Mesenchymal stem cell (in vitro differentiated cells and primary cell): Measurements from ENCODE around the gene ACTR2.

Experiments
- DNase-seq: peaks from one replicate; pipeline ENCODE4 v3.0.0-alpha.2; 2013
- H2AFZ ChIP-seq: one replicate; pipeline ENCODE4 v1.6.1; 2013; ENCODE audit warnings: low read depth, mild to moderate bottlenecking, control low read depth, inconsistent platforms, low read length, moderate library complexity
- H2AK5ac ChIP-seq: 2 replicates; pipeline ENCODE4 v1.6.1; 2013; ENCODE audit warnings: low read length, moderate library complexity, mild to moderate bottlenecking, inconsistent platforms; ENCODE audit not compliant: severe bottlenecking
- H2BK120ac ChIP-seq: one replicate; pipeline ENCODE4 v1.6.1; 2013; ENCODE audit warnings: low read depth, mild to moderate bottlenecking, inconsistent platforms, low read length, moderate library complexity
- H2BK12ac ChIP-seq, 2 experiments: one replicate each; pipeline ENCODE4 v1.6.1; 2013; ENCODE audit warnings: inconsistent platforms in 2 of 2, low read length in 2 of 2, mild to moderate bottlenecking in 2 of 2, moderate library complexity in 2 of 2, control low read depth in 1 of 2
- H2BK15ac ChIP-seq: one replicate; pipeline ENCODE4 v1.6.1; 2013; ENCODE audit warnings: mild to moderate bottlenecking, low read depth, inconsistent platforms; ENCODE audit not compliant: poor library complexity, severe bottlenecking
- H2BK5ac ChIP-seq: 2 replicates; pipeline ENCODE4 v1.6.1; 2013; ENCODE audit warnings: low read depth, mild to moderate bottlenecking, low read length, control low read depth, inconsistent platforms; ENCODE audit not compliant: poor library complexity, severe bottlenecking
- H3K14ac ChIP-seq, 2 experiments: one replicate each; pipeline ENCODE4 v1.6.1; 2013; ENCODE audit warnings: inconsistent platforms in 2 of 2, low read length in 2 of 2, control low read depth in 1 of 2, mild to moderate bottlenecking in 1 of 2, moderate library complexity in 1 of 2
- H3K18ac ChIP-seq, 2 experiments: one replicate each; pipeline ENCODE4 v1.6.1; 2013; ENCODE audit warnings: inconsistent platforms in 2 of 2, low read length in 2 of 2, control low read depth in 1 of 2, low read depth in 1 of 2, mild to moderate bottlenecking in 1 of 2
- H3K23ac ChIP-seq, 2 experiments: one replicate each; pipeline ENCODE4 v1.6.1; 2013; ENCODE audit warnings: inconsistent platforms in 2 of 2, low read length in 2 of 2, mild to moderate bottlenecking in 2 of 2, moderate library complexity in 2 of 2, control low read depth in 1 of 2
- H3K27ac ChIP-seq: 2 replicates; pipeline ENCODE4 v1.5.1; 2013; ENCODE audit warnings: mild to moderate bottlenecking, moderate library complexity, low read length, control low read depth, inconsistent platforms; ENCODE audit not compliant: poor library complexity, severe bottlenecking
- H3K27me3 ChIP-seq, 2 experiments: 2 replicates each; pipeline versions ENCODE4 v1.6.1 to v1.7.0; 2013; ENCODE audit warnings: low read length in 2 of 2, mild to moderate bottlenecking in 2 of 2, moderate library complexity in 2 of 2, control low read depth in 1 of 2, inconsistent platforms in 1 of 2; ENCODE audit not compliant: control insufficient read depth in 1 of 2, insufficient read depth in 1 of 2
- H3K36me3 ChIP-seq, 2 experiments: 2 replicates each; pipeline versions ENCODE4 v1.6.1 to v1.7.0; 2013; ENCODE audit warnings: low read length in 2 of 2, control low read depth in 1 of 2, inconsistent platforms in 1 of 2, low read depth in 1 of 2, mild to moderate bottlenecking in 1 of 2; ENCODE audit not compliant: insufficient read depth in 2 of 2, control insufficient read depth in 1 of 2
- H3K4ac ChIP-seq, 2 experiments: one replicate each; pipeline ENCODE4 v1.6.1; 2013; ENCODE audit warnings: inconsistent platforms in 2 of 2, low read length in 2 of 2, mild to moderate bottlenecking in 2 of 2, moderate library complexity in 2 of 2, control low read depth in 1 of 2, low read depth in 1 of 2
- H3K4me1 ChIP-seq: 2 replicates; pipeline ENCODE4 v1.6.1; 2013; ENCODE audit warnings: low read depth, low read length, control low read depth; ENCODE audit not compliant: control insufficient read depth, insufficient read depth
- H3K4me2 ChIP-seq: 2 replicates; pipeline ENCODE4 v1.6.1; 2013; ENCODE audit warnings: low read length, mild to moderate bottlenecking, inconsistent platforms; ENCODE audit not compliant: poor library complexity, severe bottlenecking
- H3K4me3 ChIP-seq, 2 experiments: 2 replicates each; pipeline versions ENCODE4 v1.5.1 to v1.7.0; 2013; ENCODE audit warnings: low read length in 2 of 2, mild to moderate bottlenecking in 2 of 2, control low read depth in 1 of 2, low read depth in 1 of 2; ENCODE audit not compliant: insufficient read depth in 1 of 2
- H3K79me1 ChIP-seq: replicated peaks from 2 replicates; pipeline ENCODE4 v1.6.1; 2013; ENCODE audit warnings: mild to moderate bottlenecking, control low read depth, low read length, inconsistent platforms; ENCODE audit not compliant: poor library complexity, severe bottlenecking
- H3K9ac ChIP-seq: 2 replicates; pipeline ENCODE4 v1.7.0; 2013; ENCODE audit warnings: mild to moderate bottlenecking, low read length, moderate library complexity
- H3K9me3 ChIP-seq: 2 replicates; pipeline ENCODE4 v1.7.0; 2013; ENCODE audit warnings: mild to moderate bottlenecking, low read length; ENCODE audit not compliant: control insufficient read depth
- H4K8ac ChIP-seq: one replicate; pipeline ENCODE4 v1.6.1; 2013; ENCODE audit warnings: inconsistent platforms, mild to moderate bottlenecking, low read length, moderate library complexity
- H4K91ac ChIP-seq: one replicate; pipeline ENCODE4 v1.6.1; 2013; ENCODE audit warnings: mild to moderate bottlenecking, low read length, inconsistent platforms
- WGBS: methylation state at CpG from one replicate; pipeline ENCODE4 v1.1.7; 2013; ENCODE audit warnings: mixed read lengths; 5-methylcytosine and 5-hydroxymethylcytosine counted together

Gene ACTR2

DNA sequence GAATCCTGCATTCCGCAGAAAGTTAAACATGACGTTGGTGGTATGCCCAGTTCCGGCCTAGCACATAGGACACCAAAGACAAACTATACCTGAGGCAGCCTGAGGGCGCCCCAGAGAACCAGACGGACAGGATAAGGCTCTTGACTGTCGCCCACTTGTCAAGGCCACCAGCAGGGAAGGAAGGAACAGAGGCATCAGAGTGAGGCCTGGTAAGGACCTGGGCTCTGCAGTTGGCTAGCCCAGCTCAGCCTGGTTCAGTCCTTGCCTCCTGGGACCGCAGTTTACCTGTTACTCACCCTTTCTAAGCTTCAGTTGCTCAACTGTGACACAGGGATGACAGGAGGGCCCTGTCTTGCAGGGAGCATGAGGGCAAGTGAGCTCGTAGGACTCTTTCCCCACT, 82.1 kb downstream of the ACTR2 start:
- 86% methylated on average over 8 of the region's 8 CpGs for WGBS
- Histone ChIP-seq H3K4me3 (no peak overlapping the region), H3K9ac (peak overlapping the region; percentile 51), H2BK15ac (no peak overlapping the region), H3K79me1 (peaks cover 35% of the 10 kb centered on the region), H3K36me3 (peaks cover 43 to 69% of the 10 kb centered on the region in 2 experiments), H3K4me1 (peaks cover 4% of the 10 kb centered on the region), H3K27me3 (no peaks in the 10 kb centered on the region), H2BK5ac (no peak overlapping the region), H3K4me2 (no peak overlapping the region), H3K4ac (no peak overlapping the region), H2AK5ac (no peak overlapping the region), H4K91ac (peak overlapping the region; percentile 80), H3K27ac (no peak overlapping the region), H2AFZ (no peak overlapping the region), H3K18ac (no peak overlapping the region), H3K23ac (no peak overlapping the region), H2BK12ac (no peak overlapping the region), H3K14ac (no peak overlapping the region), H3K9me3 (no peaks in the 10 kb centered on the region), H4K8ac (no peak overlapping the region), H2BK120ac (no peak overlapping the region)
- DNase-seq: peak; percentile 25

DNA sequence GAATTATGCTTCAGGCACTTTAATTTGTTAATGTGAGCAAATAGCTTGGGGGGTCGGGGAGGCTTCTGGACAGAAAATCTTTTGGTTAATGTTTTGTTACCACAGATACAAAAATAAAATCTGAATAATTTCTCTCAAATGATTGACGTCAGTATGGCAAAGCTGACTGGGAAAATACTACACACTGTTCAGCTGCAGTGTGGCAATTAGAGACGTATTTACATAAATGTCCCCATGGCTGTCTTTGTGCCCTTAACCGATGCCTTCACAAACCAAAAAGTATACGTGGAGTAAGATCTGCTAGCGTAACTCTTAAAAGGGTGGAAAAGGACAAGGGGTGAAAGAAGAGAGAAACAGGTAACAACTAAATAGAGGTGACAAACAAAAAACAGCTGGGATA, 83.4 kb downstream of the ACTR2 start:
- Histone ChIP-seq H4K91ac (no peak overlapping the region), H3K36me3 (peaks cover 44 to 73% of the 10 kb centered on the region in 2 experiments), H3K27ac (no peak overlapping the region), H3K4me3 (no peak overlapping the region), H3K79me1 (peaks cover 38% of the 10 kb centered on the region), H2BK5ac (no peak overlapping the region), H2BK15ac (no peak overlapping the region), H2AK5ac (no peak overlapping the region), H3K4me2 (no peak overlapping the region), H3K23ac (no peak overlapping the region), H3K27me3 (no peaks in the 10 kb centered on the region), H3K4ac (no peak overlapping the region), H3K4me1 (peaks cover 9% of the 10 kb centered on the region), H4K8ac (no peak overlapping the region), H3K9me3 (no peaks in the 10 kb centered on the region), H3K14ac (no peak overlapping the region), H3K18ac (no peak overlapping the region), H2AFZ (no peak overlapping the region), H2BK120ac (no peak overlapping the region), H3K9ac (no peak overlapping the region), H2BK12ac (no peak overlapping the region)
- WGBS: 97% methylated on average over 6 of the region's 6 CpGs
- DNase-seq: no peak

DNA sequence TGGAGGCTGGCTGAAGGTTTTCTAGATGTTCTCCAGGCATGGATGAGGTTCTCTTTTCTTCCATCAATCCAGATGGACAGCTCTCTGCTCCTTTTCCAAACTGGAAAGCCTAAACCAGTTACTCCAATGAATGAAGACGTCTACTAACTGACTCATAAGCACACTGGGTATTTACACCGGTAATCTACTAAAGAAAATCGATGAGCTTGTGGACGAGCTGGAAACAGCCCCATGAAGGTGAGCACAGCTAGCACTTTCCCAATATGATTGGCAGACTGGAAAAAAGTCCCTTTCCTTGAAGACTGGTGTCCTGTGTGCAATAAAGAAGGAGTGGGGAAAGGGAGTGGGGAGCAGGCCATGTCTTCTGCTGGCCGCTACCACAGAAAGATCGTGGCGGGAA, 84.0 kb downstream of the ACTR2 start:
- no peaks in the 10 kb centered on the region for H3K9me3 ChIP-seq
- no peak overlapping the region for H3K9ac ChIP-seq
- H3K14ac ChIP-seq: no peak overlapping the region
- H3K4me3 ChIP-seq: no peak overlapping the region
- H4K8ac ChIP-seq: no peak overlapping the region
- H3K27me3 ChIP-seq: no peaks in the 10 kb centered on the region
- H2BK15ac ChIP-seq: no peak overlapping the region
- H2BK12ac ChIP-seq: no peak overlapping the region
- no peak for DNase-seq
- peaks cover 12% of the 10 kb centered on the region for H3K4me1 ChIP-seq
- H3K79me1 ChIP-seq: peaks cover 44% of the 10 kb centered on the region
- no peak overlapping the region for H2BK5ac ChIP-seq
- H3K4ac ChIP-seq: no peak overlapping the region
- 98% methylated on average over 7 of the region's 7 CpGs for WGBS
- H3K36me3 ChIP-seq: peaks cover 50 to 72% of the 10 kb centered on the region in 2 experiments
- no peak overlapping the region for H3K4me2 ChIP-seq
- H3K27ac ChIP-seq: no peak overlapping the region
- H2AK5ac ChIP-seq: no peak overlapping the region
- H2BK120ac ChIP-seq: no peak overlapping the region
- H3K18ac ChIP-seq: no peak overlapping the region
- no peak overlapping the region for H4K91ac ChIP-seq
- H2AFZ ChIP-seq: no peak overlapping the region
- H3K23ac ChIP-seq: no peak overlapping the region

DNA sequence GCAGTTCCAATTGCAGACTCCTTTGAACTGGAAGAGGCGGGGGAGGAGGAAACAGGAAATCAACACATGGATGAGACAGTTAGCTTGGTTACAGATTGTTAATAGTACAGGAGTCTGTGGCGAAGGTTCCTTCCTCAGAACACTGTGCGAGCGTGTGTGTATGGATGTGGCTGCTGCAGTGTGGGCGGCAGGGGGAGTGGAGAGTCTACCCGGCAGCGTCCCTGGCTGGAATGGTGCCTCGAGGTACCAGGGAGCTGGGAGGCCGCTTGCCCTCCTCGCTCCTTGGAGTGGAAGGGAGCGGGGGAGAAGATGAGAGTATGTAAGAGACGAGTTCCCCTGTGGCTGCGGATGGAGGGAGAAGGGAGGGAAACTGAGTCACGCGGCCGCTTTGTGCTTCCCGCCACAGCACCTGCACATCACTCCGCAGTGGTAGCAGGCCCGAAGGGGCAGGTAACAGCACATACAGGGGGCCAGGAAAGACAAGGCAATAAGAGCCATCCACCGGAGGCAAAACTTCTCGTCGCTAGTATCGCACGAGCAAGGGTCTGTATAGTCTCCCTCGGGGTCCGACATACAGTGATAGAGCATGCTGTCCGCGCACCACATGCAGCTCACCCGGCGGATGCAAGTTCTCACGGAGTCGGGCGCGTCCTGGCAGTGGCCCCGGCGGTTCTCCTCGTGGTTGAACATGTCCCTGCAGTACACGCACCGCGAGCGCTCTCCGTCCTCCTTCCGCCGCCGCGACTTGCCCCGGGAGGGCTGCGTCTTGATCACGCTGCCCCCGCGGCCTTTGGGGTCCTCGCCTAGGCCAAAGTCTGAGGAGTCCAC, 85.7 kb downstream of the ACTR2 start:
- Histone ChIP-seq H3K4me1 (peaks cover 10% of the 10 kb centered on the region), H2BK120ac (no peak overlapping the region), H3K27ac (no peak overlapping the region), H2AFZ (no peak overlapping the region), H3K18ac (no peak overlapping the region), H2AK5ac (no peak overlapping the region), H2BK5ac (no peak overlapping the region), H4K8ac (peak overlapping the region; percentile 76), H3K36me3 (peaks cover 43 to 67% of the 10 kb centered on the region in 2 experiments), H3K14ac (no peak overlapping the region), H3K27me3 (no peaks in the 10 kb centered on the region), H3K9ac (no peak overlapping the region), H4K91ac (no peak overlapping the region), H2BK12ac (no peak overlapping the region), H2BK15ac (no peak overlapping the region), H3K4me2 (no peak overlapping the region), H3K4me3 (no peak overlapping the region), H3K9me3 (no peaks in the 10 kb centered on the region), H3K4ac (peak overlapping the region in 1 of 2 experiments; percentile 24), H3K79me1 (peaks cover 51% of the 10 kb centered on the region), H3K23ac (no peak overlapping the region)
- 97% methylated on average over 52 of the region's 52 CpGs for WGBS
- no peak for DNase-seq
